A549 treated with AZD2906 at 1 μM for 4 hours (cell line): ENCODE results near the gene SCOC. TPM values are rescaled to one million over a fixed set of nuclear protein-coding genes. Genes with fewer than 3 reads are reported as not detected.

ENCODE experiments used
- total RNA-seq: library from RNA; stranded (reverse); fragments of 200-300 nt; extraction: Qiagen RNA extraction; gene quantifications from 5 replicates; pipeline ENCODE4 v1.2.3, GENCODE V29; 2022

The SCOC gene
- 25.4 to 34.7 TPM (median 31.2 TPM) in 5 replicates for total RNA-seq

GRCh38 chr4:140373328-140374129 is at the start of gene SCOC:
TSS of gene SCOC (plus strand) at chr4:140373646. CDS start at chr4:140379171, 5,525 bp downstream.

GRCh38 chr4:140427106-140427918 is 53.9 kb downstream of the SCOC start, which contains the start of gene CLGN:
TSS of gene CLGN (minus strand) at chr4:140427648. CDS start at chr4:140413078, 14,570 bp downstream.

Other genes starting within 250 kb of the SCOC start
- gene MAML3, start 219.5 kb upstream of the SCOC start, total RNA-seq = 13.4 to 16.1 TPM (median 13.7 TPM) in 5 replicates
- 4.5 to 6.3 TPM (median 5.0 TPM) in 5 replicates for gene CLGN, start 54.0 kb downstream of the SCOC start, total RNA-seq
- gene MGAT4D, start 124.6 kb downstream of the SCOC start, total RNA-seq = not detected in 5 replicates
- gene ELMOD2, start 150.5 kb downstream of the SCOC start, total RNA-seq = 7.1 to 11.5 TPM (median 9.3 TPM) in 5 replicates
- gene UCP1, start 195.3 kb downstream of the SCOC start, total RNA-seq = 0.03 to 0.14 TPM (median 0.05 TPM) in 4 of 5 replicates, not detected in the other